Measurements from ENCODE around the gene RPL5. TPM values are rescaled to one million over a fixed set of nuclear protein-coding genes. Genes with fewer than 3 reads are reported as not detected.

Gene RPL5
- total and polyA plus RNA-seq, 2 experiments from 2014 or later, result 2,182 to 3,547 TPM

- TF ChIP-seq, protein P1, sequence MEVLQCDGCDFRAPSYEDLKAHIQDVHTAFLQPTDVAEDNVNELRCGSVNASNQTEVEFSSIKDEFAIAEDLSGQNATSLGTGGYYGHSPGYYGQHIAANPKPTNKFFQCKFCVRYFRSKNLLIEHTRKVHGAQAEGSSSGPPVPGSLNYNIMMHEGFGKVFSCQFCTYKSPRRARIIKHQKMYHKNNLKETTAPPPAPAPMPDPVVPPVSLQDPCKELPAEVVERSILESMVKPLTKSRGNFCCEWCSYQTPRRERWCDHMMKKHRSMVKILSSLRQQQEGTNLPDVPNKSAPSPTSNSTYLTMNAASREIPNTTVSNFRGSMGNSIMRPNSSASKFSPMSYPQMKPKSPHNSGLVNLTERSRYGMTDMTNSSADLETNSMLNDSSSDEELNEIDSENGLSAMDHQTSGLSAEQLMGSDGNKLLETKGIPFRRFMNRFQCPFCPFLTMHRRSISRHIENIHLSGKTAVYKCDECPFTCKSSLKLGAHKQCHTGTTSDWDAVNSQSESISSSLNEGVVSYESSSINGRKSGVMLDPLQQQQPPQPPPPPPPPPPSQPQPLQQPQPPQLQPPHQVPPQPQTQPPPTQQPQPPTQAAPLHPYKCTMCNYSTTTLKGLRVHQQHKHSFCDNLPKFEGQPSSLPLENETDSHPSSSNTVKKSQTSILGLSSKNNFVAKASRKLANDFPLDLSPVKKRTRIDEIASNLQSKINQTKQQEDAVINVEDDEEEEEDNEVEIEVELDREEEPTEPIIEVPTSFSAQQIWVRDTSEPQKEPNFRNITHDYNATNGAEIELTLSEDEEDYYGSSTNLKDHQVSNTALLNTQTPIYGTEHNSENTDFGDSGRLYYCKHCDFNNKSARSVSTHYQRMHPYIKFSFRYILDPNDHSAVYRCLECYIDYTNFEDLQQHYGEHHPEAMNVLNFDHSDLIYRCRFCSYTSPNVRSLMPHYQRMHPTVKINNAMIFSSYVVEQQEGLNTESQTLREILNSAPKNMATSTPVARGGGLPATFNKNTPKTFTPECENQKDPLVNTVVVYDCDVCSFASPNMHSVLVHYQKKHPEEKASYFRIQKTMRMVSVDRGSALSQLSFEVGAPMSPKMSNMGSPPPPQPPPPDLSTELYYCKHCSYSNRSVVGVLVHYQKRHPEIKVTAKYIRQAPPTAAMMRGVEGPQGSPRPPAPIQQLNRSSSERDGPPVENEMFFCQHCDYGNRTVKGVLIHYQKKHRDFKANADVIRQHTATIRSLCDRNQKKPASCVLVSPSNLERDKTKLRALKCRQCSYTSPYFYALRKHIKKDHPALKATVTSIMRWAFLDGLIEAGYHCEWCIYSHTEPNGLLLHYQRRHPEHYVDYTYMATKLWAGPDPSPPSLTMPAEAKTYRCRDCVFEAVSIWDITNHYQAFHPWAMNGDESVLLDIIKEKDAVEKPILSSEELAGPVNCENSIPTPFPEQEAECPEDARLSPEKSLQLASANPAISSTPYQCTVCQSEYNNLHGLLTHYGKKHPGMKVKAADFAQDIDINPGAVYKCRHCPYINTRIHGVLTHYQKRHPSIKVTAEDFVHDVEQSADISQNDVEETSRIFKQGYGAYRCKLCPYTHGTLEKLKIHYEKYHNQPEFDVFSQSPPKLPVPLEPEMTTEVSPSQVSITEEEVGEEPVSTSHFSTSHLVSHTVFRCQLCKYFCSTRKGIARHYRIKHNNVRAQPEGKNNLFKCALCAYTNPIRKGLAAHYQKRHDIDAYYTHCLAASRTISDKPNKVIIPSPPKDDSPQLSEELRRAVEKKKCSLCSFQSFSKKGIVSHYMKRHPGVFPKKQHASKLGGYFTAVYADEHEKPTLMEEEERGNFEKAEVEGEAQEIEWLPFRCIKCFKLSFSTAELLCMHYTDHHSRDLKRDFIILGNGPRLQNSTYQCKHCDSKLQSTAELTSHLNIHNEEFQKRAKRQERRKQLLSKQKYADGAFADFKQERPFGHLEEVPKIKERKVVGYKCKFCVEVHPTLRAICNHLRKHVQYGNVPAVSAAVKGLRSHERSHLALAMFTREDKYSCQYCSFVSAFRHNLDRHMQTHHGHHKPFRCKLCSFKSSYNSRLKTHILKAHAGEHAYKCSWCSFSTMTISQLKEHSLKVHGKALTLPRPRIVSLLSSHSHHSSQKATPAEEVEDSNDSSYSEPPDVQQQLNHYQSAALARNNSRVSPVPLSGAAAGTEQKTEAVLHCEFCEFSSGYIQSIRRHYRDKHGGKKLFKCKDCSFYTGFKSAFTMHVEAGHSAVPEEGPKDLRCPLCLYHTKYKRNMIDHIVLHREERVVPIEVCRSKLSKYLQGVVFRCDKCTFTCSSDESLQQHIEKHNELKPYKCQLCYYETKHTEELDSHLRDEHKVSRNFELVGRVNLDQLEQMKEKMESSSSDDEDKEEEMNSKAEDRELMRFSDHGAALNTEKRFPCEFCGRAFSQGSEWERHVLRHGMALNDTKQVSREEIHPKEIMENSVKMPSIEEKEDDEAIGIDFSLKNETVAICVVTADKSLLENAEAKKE (CRISPR knock-in tag; IDR thresholded peaks at IDR 0.05), result no peak
- no peak for TF ChIP-seq NANOG (IDR thresholded peaks at IDR 0.05; ENCODE audit: borderline replicate concordance)
- TF ChIP-seq ZNF331 (CRISPR knock-in tag; IDR thresholded peaks at IDR 0.05; ENCODE audit: low read depth), result no peak
- no peak for TF ChIP-seq CTCF (conservative IDR thresholded peaks at IDR 0.05; ENCODE audit: low read depth in 2 of 2)
These were observed 11.3 kb upstream of the RPL5 start (continued) for GRCh38 chr1:92820551-92820950.

GRCh38 chr1:92822879-92823278 lies 9.0 kb upstream of the RPL5 start:
- no peaks in the 10 kb centered on the region for H3K9me3 Mint-ChIP-seq
- Histone ChIP-seq H3K4me3 (no peak overlapping the region), H3K9me2 (ENCODE audit: insufficient read depth) (no peaks in the 10 kb centered on the region), H4K20me1 (replicated peaks; ENCODE audit: insufficient read depth) (no peaks in the 10 kb centered on the region), H3F3A (replicated peaks; ENCODE audit: low read depth) (no peaks in the 10 kb centered on the region), H3K4me1 (ENCODE audit: insufficient read depth) (no peaks in the 10 kb centered on the region), H3K27ac (ENCODE audit: low read depth) (no peak overlapping the region), H3K36me3 (ENCODE audit: insufficient read depth) (no peaks in the 10 kb centered on the region), H3K27me3 (ENCODE audit: insufficient read depth) (no peaks in the 10 kb centered on the region), H3K79me2 (replicated peaks; ENCODE audit: insufficient read depth) (no peaks in the 10 kb centered on the region), H3K4me2 (no peak overlapping the region), H2AFZ (no peak overlapping the region)
- H3K4me3 Mint-ChIP-seq, result no peak overlapping the region
- TF ChIP-seq ZNF331 (CRISPR knock-in tag; IDR thresholded peaks at IDR 0.05; ENCODE audit: low read depth), result no peak
- no peak for TF ChIP-seq POLR2AphosphoS5 (IDR thresholded peaks at IDR 0.05; ENCODE audit: low read depth)
- TF ChIP-seq, protein P1 (CRISPR knock-in tag; IDR thresholded peaks at IDR 0.05), result no peak
- no peak for TF ChIP-seq CREB1 (CRISPR knock-in tag; IDR thresholded peaks at IDR 0.05; ENCODE audit: low read depth)
- no peak for TF ChIP-seq JUNB (IDR thresholded peaks at IDR 0.05; ENCODE audit: unreplicated experiment)
- H3K36me3 Mint-ChIP-seq (ENCODE audit: low read depth), result no peaks in the 10 kb centered on the region
- no peak for ATAC-seq
- H3K27ac Mint-ChIP-seq, result no peak overlapping the region
- no peaks in the 10 kb centered on the region; the same call in 2 of the 3 replicates for H3K4me1 Mint-ChIP-seq
- DNase-seq (ENCODE audit: low spot score), result no peak
- H3K27me3 Mint-ChIP-seq (ENCODE audit: insufficient read depth, low read depth, poor library complexity), result no peaks in the 10 kb centered on the region

All from GM23338 (cell line).